EL (cell line): ENCODE data around the gene TXNDC8.
"Not testable (repeated sequence)": the region's sequence is repeated elsewhere in the genome, so short reads cannot be mapped to it uniquely, and the experiment has no call there.

Experiments
- DNase-seq: peaks from one replicate; pipeline ENCODE4 v3.0.0-alpha.2; 2016

TXNDC8 gene

DNA sequence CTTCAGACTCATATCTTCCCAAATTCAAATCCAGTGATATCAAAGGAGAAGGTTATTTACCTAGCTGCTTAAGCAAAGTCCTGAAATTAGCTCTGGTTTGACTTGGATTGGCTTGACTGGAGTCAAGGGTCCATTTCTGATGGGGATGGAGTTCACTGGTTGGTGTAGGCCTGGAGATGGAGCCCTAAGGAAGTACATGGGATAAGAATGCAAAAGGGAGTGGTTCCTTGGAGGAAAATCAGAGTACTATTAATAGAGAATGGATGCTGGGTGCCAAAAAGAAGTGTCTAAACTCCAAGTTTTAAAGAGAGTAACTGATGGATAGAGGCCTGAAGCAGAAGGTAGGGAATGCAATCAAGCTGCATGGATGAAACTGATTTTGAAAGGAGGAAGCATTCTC, 13.8 kb downstream of the TXNDC8 start:
- no peak for DNase-seq

DNA sequence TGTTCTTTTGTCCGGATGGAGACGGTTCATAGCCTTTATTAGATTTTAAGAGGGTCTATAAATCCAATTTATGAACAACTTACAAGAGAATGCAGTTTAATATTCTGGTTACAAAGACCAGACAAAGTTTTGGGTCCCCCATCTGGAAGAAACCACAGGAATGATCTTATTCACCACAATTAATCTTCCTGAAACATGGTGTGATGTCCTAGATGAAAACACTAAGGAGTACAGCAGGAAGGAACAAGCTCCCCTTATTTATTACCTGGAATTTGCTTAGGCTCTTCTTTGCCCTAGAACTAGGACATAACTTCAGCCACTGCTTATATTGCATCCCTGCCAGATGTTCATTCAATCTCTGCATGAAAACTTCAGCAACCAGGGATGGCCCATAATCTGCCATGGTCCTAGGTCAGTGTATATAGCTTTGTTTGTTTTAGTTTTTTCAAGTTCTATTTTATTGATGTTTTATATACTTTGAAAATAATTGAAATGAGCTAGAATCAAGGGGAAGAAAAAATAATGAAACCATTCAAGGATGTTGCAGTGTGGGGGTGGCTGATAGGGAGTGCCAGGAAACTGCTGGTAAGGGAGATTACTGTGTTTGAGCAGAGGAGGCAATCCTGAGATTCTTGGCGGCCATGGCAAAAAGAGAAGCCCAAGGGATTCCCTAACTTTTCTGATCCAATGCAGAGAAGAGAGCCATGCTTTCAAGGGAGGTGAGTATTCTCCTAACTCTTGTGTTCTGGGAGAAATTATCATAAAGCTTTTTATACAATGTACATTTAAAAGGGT, 16.8 kb downstream of the TXNDC8 start:
- peak; percentile 17 for DNase-seq

DNA sequence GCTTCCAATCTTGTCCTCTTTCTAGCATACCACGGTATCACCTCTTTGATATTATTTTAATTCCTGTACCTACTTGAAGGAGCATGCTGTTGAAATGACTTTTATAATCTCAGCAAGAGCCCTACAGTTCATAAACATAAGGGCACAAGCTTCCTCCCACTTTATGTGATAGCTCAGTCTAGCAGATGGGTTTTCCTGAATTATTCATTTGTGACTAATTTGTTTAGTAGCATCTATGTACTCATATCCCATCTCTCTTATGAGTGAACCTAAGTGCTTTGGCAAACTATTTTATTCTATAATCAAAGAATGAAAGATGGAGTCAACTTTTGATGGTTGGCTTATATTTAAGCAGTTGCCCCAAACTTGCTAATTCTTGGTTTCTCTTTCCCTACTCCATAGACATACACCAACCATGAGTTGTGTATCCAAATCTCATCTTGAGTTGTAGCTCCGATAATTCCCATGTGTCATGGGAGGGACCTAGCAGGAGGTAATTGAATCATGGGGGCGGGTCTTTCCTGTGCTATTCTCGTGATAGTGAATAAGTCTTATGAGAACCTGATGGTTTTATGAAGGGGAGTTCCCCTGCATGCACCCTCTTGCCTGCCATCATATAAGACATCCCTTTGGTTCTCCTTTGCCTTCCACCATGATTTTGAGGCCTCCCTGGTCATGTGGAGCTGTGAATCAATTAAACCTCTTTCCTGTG, 17.7 kb downstream of the TXNDC8 start:
- DNase-seq: no peak

DNA sequence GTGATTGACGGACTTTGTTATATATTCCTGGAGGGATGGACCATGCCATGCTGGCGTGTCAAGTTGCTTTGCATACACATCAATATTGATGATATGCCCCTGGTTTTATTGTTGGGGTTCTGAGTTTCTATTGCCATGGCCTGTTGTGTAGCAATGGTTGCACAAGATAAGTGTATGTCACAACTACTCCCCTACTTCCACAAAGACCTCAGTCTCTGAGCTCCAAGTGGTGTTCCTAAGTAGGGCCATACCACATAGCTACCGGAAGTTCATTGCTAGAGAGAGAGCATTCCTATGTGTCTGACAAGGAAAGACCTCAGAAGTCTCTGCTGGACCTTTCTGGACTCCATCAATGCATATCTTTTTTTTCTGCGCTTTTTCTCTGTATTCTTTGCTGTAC, 19.8 kb downstream of the TXNDC8 start:
- no peak for DNase-seq

DNA sequence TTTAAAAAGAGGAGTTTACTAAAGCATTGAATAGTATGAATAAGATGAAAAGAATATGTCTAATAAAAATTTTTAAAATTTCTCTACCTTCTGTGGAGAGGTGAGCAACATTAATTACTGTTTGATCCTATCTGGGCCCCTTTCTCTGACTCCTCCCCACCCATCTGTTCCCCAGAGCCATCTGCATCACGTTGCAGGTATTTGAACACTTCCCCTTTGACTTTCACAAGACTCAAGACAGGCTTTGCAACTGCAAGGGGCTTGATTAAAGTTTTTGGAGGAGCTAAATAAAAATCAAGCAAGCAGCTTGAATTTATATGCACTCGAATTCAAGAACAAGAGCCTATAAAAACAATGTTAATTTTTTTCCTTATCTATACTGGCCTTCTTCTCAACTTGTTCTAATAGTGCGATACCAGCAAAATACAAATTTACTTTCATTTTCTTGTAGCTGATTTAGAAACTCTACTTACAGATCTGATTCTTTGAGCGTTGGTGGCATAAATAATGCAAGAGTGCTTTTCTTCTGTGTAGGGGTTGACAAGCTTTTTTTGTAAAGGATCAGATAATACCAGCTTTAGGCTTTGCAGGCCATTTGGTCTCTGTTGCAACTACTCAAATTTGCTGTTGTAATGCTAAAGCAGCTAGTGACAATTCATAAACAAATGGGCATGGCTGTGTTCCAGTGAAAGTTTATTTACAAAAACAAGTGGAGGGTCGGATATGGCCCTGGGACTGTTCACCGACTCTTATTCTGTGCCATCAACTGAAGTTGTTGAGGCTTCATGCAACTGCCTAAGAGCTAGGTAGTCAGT, 21.2 kb downstream of the TXNDC8 start:
- no peak for DNase-seq

DNA sequence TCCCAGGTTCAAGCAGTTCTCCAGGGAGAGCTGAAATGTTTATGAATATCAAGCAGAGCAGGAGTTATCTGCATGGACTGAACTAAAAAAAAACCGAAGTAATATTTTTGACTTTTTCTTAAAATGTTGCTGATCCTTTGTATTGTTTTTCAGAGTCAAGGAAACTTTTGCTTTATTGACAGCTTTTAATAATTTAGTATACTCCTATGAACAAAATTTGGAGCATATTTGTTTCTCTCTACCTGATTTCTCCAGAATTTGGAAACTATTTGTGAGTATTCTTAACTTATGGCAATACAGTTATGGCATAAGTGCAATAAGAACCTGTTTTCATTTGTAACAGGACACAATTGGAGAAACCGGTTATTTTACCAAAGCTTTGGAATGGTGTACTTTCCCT, 25.7 kb downstream of the TXNDC8 start:
- not testable (repeated sequence) for DNase-seq

DNA sequence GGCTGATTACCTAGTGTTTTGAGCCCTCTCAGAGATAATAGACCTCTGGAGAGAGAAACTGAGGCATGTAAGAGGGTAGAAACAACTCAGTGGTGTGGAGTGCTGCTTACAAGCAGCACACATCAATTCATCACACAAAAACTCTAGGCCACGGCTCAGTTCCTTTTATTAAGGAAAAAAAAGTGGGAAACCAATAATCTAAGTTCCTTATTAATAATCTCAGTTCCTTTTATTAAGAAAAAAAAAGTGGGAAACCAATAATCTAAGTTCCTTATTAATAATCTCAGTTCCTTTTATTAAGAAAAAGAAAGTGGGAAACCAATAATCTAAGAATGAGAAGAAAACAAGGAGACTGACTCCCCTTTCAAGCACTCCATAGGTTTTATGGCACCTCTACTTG, 28.0 kb downstream of the TXNDC8 start:
- no peak for DNase-seq

DNA sequence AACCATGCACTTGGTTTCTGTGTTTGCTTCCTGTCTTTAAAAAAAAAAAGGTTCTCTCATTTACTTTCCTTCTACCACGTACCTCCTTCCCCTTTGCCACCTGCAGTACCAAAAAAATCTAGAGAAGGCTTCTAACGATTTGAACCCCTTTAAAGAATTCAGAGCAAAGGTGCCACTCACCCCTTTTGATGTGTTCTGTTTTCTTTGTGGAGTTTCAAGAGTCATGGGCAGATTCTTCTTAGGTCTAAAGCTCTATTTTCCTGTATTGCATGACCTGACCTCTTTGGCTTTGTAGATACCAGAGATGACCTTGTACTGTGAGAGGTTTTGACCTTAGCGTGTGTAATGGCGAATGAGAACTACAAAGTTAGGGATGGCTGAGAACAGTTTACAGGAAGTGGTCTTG, 29.0 kb downstream of the TXNDC8 start:
- no peak for DNase-seq

DNA sequence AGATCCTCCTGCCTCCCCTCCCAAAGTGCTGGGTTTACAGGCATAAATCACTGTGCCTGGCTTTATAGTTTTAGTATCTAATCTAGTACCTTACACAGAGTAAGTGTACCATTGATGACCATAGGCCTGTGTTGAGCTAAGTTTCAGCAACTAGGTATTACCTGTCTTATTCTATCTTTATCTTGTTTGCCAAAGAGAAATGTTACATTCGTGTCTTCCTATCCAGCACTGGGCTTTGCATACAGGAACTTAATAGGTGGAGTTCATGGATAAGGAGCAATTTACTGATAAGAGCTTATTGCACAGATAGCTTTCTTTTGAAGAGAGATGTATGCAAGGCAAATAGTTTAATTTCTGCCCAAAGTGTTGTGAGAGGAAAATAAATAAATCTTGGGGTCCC, 30.5 kb downstream of the TXNDC8 start:
- no peak for DNase-seq

DNA sequence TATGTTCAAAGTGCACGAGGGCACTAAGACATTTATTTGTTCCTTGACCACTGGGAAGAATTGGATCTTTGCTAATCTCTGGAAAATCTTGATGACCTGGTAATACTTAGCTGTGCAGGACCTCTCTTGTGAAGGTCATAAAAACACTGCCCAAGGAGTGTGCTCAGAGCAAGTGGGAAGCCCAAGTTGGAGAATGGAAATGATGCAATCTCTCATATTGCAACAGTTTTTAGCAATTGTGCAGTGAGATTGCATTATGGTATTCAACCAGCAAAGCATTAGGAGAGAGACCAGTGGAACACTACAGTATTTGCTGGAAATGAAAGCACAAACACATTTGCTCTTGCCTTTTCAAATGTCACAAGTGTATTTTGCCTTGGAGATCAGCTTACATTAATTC, 34.5 kb downstream of the TXNDC8 start:
- peak; percentile 50 for DNase-seq

DNA sequence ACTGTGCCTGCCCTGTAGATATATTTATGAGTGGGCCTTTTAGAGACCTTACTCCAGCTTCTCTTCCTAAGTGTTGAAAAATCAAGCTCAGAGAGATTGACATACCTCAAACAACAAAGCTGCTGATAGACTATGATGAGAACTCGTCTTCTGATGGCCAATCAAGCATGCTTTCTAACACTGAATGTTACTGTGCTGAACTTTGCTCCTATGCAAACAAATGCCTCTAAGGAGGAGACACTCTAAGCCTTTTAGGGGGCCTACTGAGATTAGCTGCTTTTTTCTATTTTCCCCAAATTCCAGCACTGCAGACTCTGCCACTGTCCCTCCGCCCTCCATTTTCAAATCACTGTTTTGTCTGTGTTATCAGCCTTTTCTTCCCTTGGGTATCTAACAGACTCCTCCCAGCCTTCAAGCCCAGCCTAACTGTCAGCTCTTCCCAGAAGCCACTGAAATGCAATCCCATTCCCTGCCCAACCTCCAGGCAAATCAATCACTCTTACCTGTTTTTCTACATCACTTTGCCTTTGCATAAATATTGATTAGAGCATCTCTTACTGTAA, 39.5 kb downstream of the TXNDC8 start:
- DNase-seq: no peak

DNA sequence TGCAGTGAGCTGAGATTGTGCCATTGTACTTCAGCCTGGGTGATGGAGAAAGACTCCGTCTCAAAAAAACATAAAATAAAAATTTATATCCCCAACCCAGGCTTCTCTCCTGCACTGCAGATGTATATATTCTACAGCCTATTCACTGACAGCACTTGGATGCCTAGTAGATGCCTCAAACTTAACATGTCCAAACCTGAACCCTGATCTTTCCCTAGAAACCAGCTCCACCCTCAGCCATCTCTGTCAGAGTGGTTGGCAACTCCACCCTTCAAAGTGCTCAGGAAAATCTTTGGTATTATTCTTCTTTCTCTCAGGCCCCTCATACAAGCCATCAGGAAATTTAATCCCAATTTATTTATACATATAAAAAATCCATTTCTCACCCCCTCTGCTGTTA, 44.4 kb downstream of the TXNDC8 start:
- DNase-seq: no peak

DNA sequence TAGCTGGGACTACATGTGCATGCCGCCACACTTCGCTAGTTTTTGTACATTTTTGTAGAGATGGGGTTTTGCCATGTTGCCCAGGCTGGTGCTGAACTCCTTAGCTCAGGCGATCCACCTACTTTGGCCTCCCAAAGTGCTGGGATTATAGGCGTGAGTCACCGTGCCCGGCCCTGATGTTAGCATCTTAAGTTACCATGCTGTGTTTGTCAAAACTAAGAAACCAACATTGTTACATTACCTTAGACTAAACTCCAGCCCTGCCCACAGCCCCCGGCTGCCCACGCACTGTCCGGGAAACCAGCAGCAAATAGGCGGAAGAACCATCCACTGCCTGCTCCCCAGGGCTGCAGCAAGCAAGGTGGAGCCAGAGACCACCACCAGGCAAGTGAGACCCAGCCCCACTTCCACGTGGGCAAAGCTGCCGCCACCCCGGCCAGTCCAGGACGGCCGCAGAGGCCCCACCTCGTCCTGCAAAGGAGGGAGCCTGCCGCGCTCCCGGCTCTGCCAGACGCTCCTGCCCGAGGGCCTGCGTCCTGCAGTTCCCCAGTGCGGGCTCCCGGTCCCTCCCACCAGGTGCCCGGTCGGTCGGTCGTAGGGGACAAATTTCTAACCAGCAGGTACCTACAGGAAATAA, 45.6 kb downstream of the TXNDC8 start:
- no peak for DNase-seq

DNA sequence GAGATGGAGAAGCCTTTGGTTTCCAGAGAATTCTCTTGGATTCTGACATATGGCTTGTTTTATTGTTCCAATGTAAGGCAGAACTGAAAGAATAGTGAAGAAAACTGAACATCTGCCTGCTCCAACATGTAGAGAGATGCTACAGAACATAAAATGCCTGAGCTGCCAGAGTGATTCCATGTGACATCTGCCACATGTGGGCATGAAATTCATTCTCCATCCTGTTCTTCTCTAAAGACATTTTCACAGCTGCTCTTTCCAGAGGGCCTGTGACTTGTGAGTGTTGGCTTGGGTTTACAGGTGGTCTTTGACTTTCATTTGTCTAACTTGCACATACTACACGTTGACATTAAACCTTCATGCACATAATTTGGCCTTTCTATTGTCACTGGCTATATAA, 47.7 kb downstream of the TXNDC8 start:
- DNase-seq: no peak

DNA sequence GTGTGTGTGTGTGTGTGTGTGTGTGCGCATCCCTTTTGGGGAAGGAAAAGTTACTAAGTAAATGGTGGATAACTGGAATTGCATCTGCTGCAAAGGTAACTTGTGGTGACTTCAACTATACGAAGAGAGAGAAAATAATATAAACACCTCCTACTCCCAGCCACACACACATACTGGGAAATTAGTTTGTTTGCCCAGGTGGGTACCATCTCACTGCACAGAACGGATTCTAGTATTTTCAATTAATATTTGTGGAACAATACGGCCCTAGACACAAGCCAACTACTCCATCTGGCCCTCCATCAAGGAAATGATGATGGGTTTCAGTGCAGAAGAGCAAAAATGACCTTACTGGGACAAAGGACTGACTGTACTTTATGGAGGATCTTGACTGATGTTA, 49.2 kb downstream of the TXNDC8 start:
- no peak for DNase-seq

DNA sequence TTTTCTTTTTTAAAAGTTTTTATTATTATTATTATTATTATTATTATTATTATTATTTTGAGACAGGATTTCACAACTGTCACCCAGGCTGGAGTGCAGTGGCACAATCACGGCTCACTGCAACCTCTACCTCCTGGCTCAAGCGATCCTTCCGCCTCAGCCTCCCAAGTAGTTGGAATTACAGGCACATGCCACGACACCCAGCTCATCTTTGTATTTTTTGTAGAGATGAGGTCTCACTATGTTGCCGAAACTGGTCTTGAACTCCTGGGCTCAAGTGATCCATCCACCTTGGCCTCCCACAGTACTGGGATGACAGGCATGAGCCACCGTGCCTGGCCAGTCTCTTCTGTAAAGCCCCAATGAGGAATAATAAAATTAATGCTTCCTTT, 50.4 kb downstream of the TXNDC8 start:
- no peak for DNase-seq

DNA sequence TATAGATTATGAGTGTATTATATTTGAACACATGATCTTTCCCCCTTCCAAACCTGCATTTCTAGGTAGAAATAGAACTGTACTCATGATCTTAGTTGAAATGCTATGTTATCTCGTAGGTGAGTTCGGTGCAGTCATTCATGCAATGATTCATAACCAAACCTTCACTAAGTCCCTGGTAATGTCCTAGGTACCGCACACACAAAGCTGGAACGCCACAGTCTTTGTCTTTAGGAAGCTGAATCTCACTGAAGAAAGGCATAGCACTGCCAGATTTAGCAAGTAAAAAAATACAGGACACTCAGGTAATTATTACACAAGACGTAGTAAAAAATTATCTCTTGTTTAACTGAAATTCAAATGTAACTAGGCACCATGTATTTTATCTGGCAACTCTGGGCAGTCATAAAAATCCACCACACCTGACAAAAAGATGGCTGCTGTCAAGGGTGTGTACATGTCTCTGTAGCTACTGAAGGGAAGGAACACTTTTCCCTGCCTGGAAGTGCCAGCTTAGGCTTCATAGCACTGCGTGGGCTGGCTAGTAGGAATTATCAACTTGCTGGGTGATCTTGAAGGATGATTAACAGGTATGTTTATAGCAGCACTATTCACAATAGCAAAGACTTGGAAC, 53.3 kb downstream of the TXNDC8 start:
- DNase-seq: no peak

DNA sequence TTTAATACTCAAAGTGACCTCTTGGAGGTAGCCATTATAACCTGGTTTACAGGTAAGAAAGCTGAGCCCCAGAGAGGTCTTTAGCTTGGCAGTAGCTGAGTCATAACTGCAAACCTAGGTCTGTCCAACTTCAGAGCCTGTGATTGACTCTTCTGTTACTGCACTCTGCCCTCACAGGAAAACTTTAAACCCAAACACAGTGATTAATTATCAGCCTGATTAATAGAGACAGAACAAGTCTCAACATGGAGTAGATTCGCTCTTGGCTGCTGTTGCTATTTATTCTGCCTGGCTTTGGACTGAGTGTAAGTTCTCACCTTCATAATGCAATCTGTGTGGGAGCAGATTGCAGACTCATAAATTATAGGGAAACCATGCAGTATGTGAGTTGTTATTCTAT, 53.9 kb downstream of the TXNDC8 start:
- DNase-seq: no peak

DNA sequence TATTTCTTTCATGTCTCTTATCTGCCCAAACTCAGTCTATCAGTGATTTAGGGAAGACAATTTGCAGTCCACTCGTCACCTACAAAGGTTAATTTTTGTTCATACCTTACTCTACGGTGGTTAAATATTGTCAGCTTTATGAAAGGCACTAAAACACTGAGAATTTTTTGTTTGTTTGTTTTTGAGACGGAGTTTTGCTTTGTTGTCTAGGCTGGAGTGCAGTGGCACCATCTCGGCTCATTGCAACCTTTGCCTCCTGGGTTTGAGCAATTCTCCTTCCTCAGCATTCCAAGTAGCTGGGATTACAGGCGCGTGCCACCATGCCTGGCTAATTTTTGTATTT, 55.0 kb downstream of the TXNDC8 start:
- DNase-seq: no peak

DNA sequence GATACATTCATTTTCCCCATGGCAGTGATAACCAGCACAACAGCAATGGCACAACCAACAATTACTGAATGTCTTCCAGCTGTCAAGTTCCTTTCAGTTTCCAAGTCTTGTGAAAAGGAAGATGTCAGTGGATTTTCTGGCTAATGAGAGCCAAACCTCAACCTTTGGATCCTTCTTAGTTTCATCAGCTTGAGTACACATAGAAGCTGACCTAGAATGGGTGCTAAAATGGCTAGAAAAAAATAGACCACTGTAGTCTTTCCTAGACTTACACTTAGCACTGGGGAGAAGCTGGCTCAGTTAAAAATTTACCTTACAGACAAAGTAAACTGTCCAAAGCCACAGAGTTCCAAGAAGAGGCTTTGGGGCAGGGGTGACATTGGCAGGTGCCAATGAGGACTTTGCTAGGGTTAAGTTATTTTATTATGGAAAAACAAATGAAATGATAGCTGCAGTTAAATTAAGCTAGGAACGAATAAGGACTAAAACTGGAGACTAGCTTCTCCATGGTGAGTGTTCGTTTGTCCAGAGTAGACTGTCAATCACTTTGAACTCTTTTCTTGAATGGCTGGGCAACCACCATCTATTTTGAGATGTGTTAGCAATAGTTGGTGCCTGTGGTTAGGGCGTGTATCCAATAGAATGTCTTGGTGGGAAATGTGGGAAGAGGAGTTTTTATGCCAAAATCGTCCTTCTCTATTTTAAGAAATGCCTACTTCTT, 55.5 kb downstream of the TXNDC8 start:
- DNase-seq: no peak

DNA sequence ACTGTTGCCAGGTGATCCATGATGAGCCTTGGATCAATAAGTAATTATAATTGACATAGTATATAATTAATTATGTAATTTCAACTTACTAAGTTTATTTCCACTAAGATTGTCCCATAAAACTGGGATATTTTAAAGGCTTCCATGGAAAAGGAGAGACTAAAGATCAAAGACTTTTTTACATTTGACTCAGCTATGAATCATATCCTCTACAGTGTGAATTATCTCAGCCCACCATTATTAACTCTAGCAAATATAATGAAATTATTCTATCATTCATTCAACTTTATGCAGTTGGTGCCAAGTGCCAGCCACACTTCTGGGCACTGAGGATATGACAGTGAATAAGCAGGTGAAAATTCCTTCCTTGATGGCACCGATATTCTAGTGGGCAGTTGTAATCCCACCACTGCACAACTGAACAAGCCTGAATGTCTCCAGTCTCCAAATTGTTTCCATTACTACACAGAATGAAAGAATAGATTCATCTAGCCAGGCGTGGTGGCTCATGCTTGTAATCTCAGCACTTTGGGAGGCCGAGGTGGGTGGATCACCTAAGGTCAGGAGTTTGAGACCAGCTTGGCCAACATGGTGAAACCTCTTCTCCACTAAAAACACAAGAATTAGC, 59.5 kb downstream of the TXNDC8 start:
- peak; percentile 13 for DNase-seq
